ENCODE measurements around the gene STXBP5.

DNA sequence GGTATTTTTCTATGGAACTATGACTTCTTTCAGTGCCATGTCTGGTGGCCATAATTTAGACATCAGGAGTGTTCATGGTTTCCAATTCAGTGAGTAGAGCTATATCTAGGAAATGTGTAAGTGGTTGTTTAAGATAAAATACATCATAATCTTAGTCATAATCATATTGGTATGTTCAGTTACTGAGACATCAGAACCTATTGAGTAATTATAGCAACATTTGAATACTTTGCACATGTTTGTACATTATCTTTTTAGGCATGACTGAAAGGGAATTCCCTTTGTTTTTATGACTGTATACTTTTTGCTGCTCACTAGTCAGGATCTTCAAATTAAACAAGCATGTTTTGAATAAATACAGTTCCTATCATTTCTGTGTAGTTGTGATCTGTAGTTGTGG is 64.0 kb downstream of the STXBP5 start:
- TF ChIP-seq HOXA7 (CRISPR knock-in tag; IDR thresholded peaks at IDR 0.05) = no peak
- TF ChIP-seq, protein P1, sequence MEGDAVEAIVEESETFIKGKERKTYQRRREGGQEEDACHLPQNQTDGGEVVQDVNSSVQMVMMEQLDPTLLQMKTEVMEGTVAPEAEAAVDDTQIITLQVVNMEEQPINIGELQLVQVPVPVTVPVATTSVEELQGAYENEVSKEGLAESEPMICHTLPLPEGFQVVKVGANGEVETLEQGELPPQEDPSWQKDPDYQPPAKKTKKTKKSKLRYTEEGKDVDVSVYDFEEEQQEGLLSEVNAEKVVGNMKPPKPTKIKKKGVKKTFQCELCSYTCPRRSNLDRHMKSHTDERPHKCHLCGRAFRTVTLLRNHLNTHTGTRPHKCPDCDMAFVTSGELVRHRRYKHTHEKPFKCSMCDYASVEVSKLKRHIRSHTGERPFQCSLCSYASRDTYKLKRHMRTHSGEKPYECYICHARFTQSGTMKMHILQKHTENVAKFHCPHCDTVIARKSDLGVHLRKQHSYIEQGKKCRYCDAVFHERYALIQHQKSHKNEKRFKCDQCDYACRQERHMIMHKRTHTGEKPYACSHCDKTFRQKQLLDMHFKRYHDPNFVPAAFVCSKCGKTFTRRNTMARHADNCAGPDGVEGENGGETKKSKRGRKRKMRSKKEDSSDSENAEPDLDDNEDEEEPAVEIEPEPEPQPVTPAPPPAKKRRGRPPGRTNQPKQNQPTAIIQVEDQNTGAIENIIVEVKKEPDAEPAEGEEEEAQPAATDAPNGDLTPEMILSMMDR (IDR thresholded peaks at IDR 0.05) = no peak
- TF ChIP-seq POLR2A (IDR thresholded peaks at IDR 0.05; ENCODE audit: low read length) = no peak
- TF ChIP-seq REST (IDR thresholded peaks at IDR 0.05) = no peak
- TF ChIP-seq USF2 (IDR thresholded peaks at IDR 0.05) = no peak
- TF ChIP-seq FOSB (CRISPR knock-in tag; IDR thresholded peaks at IDR 0.05) = no peak
- TF ChIP-seq, protein P2, sequence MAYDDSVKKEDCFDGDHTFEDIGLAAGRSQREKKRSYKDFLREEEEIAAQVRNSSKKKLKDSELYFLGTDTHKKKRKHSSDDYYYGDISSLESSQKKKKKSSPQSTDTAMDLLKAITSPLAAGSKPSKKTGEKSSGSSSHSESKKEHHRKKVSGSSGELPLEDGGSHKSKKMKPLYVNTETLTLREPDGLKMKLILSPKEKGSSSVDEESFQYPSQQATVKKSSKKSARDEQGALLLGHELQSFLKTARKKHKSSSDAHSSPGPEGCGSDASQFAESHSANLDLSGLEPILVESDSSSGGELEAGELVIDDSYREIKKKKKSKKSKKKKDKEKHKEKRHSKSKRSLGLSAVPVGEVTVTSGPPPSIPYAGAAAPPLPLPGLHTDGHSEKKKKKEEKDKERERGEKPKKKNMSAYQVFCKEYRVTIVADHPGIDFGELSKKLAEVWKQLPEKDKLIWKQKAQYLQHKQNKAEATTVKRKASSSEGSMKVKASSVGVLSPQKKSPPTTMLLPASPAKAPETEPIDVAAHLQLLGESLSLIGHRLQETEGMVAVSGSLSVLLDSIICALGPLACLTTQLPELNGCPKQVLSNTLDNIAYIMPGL (CRISPR knock-in tag; IDR thresholded peaks at IDR 0.05; ENCODE audit: borderline replicate concordance) = no peak
- no peak for TF ChIP-seq HDAC2 (IDR thresholded peaks at IDR 0.05)
- no peak for TF ChIP-seq CEBPB (IDR thresholded peaks at IDR 0.05)
- TF ChIP-seq RCOR1 (IDR thresholded peaks at IDR 0.05; ENCODE audit: low read depth, low read length) = no peak
- TF ChIP-seq PBX3 (IDR thresholded peaks at IDR 0.05) = no peak
- no peak for TF ChIP-seq NR3C1 (IDR thresholded peaks at IDR 0.05)

Data from A549 (cell line).